HG03442 (cell line): Measurements from ENCODE around the gene GNGT2.
"Not testable (repeated sequence)": the region's sequence is repeated elsewhere in the genome, so short reads cannot be mapped to it uniquely, and the experiment has no call there.

Experiments used
- ATAC-seq: cut with Tn5 transposase; IDR thresholded peaks from one replicate; pipeline ENCODE4 v1.9.1; 2021; ENCODE audit warnings: mild to moderate bottlenecking, moderate library complexity; ENCODE audit not compliant: unreplicated experiment

Gene GNGT2

DNA sequence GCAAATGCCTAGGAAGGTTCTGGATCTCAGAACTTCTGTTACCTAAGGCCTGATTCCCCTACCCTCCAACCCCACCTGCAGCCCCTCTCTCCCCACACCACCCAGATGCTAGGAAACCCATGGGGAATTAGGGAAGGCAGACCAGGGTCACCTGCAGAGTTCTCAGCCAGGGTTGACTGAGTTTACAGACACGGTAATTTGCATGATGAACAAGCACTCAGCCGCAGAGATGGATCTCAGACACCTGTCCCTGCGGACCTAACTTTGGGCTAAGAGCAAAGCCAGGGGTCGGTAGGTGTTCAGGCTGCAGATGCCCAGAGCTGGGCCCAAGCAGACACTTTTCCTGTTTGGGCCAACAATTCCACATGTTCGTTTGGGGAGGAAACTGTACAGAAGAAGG, 3.0 kb upstream of the GNGT2 start:
- no peak for ATAC-seq

DNA sequence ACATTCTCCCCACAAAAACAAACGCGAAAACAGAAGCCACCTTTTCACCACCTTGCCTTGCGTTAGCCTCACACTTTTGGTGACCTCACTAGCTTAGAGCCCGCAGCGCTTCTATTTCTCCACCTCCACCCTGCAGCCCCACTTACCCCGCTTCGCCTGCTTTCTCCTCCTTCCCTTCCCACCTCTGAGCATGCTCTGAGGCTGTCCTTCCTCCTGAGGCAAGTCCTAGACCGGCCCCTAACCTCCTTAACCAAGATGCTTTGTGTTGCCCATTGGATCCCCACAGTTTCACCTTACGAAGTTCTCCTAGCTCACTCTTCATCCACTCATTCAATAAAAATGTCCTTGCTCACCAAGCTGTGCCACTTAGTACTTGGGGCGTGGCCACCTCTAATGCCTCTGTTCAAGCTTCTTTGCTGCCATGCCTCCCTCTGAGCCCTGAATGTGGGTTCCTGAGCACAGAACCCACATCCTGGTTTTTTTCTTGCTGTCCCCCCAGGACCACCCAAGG, 1.3 kb downstream of the GNGT2 start:
- no peak for ATAC-seq

GRCh38 chr17:49204516-49204915, 5.9 kb downstream of the GNGT2 start:
- ATAC-seq: no peak

DNA sequence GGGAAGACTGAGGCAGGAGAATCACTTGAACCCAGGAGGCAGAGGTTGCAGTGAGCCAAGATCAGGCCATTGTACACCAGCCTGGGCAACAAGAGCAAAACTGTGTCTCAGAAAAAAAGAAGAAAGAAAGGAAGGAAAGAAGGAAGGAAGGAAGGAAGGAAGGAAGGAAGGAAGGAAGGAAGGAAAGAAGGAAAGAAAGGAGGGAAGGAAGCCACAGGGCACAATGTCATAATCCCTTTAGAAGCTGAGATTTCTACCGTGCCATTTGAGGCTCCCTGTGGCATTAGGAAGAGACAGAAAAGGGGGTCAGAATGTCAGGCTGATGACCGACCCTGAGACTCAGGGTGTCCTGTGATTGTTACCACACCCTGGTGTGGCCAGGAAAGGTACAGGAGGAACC, 6.6 kb downstream of the GNGT2 start:
- ATAC-seq: no peak

DNA sequence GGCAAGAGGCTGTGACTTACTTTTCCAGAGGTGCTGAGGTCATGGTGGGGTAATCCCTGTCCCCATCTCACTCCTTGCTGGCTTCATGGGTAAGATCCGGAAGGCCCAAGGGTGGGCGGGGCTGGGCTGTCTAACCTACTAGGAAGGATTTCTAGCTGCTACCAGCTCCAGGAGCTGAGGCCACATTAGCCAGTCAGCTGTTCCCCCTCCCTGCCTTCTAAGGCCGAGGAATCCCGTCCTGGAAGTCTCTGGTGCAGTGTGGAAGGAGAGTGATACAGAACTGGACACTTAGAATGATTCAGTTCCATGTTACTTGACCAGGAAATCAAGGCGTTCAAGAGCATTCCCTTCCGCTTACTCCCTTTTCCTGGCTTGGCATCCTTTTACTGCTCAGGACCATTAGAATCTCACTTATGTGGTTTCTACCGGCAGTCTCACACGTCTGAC, 8.9 kb downstream of the GNGT2 start:
- no peak for ATAC-seq

DNA sequence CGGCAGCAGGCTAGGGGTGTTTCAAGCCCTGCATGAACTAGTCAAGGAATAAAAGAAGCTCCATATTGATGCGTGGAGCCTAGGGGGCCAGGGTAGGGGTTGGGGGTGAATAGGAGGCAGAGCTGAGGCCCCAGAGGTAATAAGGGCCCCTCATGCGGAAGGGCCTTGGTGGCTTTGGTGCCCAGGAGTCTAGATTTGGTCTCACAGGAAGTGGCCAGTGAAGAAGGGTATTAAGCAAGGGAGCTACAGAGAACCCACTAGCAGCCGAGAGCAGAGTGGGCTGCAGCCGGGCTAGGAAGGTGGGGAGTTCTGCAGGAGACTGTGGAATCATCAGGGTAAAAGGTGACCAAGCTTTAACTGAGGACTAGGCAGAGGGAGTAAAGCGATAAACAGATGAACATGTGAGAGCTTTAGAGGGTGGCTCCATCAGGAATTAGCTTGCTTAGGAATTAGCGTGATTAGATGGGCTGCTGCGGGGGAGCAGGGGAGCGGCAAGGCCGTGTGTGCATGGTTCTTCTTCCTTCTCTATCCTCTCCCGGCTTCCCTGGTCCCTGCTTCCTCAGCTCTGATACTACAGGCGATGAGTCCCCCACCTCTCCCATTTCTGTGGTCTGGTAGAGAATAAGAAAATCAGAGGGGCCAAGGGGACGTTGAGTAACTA, 9.8 kb downstream of the GNGT2 start:
- ATAC-seq: no peak

DNA sequence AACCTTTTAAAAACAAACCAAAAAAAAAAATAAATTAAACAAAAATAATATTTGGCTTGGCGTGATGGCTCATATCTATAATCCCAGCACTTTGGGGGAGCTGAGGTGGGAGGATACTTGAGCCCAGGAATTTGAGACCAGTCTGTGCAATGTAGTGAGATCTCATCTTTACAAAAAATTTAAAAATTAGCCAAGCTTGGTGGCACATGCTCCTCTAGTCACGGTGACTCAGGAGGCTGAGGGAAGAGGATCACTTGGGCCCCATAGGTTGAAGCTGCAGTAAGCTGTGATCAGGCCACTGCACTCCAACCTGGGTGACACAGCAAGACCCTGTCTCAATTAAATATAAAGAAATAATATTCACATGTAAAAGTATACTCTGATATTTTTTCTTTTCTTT, 12.2 kb downstream of the GNGT2 start:
- no peak for ATAC-seq

DNA sequence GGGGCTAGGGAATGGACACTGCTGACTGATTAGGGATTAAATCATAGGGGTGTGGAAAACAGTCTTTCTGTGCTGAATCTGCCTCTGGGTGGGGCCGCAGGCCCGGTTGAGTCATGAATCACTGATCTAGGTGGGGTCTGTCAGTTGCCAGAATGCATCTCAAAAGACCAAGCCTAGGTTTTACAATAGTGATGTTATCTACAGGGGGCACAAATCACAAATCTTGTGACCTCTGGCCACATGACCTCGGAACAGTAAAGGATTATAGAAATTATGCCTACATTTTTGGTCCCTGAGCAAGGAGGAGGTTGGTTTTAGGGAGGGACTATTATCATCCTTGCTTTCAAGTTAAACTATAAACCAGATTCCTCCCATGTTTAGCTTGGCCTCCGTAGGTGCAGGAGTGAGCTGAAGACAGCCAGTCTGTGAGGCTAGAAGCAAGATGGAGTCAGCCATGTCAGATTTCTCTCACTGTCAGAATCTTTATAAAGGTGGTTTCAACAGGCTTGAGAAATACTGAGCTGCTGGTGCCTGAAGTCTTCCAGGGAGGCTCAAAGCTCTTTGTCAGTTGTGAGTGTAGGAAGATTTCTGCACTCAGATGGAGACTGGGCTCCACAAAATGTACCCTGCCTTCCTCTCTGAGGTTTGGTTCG, 12.9 kb downstream of the GNGT2 start:
- no peak for ATAC-seq

GRCh38 chr17:49196520-49196919, 13.9 kb downstream of the GNGT2 start:
- no peak for ATAC-seq

DNA sequence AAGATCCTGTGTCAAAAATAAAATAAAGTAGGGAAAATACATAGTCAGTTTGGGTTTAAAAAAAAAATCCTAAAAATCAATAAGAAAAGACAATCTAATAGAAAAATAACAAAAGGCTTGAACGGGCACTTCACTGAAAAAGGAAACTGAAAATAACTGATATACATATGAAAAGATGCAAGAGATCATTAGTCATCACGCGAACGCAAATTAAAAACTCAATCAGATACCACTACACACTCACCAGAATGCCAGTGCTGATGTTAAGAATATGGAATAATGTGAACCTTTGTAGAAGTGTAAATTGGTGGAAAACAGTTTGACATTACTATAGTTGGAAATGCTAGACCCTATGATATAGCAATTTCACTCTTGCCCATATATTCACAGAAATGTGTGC, 14.6 kb downstream of the GNGT2 start:
- ATAC-seq: no peak

DNA sequence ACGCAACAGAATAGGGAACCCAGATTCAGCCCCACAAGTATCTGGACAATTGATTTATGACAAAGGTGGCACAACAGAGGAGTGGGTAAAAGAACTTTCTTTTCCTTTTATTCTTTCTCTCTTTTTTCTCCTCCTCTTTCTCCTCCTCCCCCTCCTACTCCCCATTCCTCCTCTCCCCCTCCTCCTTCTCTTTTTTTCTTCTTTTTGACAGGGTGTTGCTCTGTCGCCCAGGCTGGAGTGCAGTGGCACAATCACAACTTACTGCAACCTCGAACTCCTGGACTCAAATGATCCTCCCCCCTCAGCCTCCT, 16.1 kb downstream of the GNGT2 start:
- ATAC-seq: no peak

DNA sequence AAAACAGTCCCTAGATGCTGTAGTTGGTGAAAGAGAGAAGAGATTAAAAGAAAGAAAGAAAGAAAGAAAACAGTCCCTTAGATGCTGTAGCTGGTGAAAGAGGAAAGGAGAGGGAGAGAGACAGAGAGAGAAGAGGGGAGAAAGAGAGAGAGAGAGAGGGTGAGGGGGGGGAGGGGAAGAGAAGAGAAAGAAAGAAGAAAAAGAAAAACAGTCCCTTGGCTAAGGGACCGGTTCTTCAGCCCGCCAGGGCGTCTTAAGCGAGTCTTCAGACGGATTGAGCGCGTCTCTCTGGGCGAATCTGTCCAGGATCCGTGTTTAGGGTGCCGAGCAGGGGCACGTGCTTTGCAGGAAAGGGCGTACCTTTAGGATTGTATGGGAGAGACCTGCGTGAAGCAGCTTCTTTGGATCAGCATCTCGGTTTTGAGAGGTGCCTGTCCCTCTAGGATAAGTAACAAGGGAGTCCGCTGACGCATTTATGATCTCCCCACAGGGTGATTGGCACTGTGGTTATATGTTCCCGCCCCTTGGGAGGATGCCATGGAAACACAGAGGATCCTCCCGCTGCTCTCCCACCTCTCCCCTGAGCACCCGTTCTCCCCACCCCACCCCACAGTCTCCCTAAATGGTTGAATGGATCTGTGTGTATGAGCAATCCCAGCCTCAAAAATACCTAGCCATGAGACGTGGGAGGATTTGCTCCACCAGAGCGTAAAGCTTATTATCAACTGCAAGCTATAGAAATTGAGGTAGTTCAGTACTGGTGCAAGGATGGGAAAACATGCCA, 16.7 kb downstream of the GNGT2 start:
- ATAC-seq: no peak

DNA sequence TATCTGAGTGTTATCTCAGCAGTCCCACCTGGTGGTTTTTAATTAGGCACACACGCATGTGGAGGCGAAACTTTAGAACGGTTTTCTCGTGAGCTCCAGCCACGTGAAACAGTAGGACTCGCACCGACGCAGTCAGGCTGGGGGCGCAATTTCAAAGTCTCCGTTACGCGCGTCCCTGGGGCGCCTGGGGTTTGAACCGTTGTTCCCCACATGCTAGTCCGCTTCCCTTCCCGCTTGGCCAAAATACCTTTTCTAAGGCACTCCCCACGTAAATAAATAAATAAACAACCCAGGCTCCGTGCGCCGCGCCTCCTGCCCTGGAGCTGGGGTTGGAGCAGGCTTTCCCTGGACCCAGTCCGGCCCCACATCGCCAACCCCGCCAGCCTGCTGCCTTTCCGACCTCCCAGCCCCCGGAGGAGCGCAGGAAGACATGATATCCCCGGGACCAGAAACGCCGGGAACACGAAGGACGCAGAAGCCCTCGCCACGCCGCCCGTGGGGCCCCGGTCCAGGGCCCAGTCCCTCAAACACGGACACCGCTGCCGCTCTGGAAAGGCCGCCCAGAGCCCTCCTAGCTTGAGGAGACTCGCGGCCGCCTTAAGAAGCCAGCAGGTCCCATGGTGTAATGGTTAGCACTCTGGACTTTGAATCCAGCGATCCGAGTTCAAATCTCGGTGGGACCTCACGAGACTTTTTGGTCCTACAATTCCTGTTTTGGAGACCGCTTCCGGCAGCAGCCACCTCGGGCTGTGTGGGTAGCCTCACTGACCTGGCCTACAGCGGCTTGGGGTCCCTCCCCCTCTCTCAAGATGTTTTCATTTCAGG, 18.2 kb downstream of the GNGT2 start:
- peak; percentile 28 for ATAC-seq

GRCh38 chr17:49191409-49191916, 18.9 kb downstream of the GNGT2 start:
- no peak for ATAC-seq

DNA sequence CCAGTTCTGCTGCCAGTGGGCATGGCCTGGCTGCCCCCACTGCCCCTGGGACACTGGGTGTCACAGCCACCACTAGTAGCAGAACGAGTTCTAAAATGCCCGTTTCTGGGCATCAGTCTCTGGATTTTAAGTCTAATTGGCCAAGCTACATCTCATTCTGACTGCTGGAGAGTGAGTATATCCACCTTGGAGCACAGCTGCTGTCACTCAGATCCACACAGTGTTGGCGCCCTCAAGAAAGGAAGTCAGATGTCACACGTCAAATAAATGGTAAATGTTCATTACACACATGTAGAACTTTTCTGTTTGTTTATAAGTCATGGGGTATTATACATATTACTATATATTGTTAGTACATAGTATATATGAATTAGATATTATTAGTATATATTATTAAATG, 19.4 kb downstream of the GNGT2 start:
- no peak for ATAC-seq

- ATAC-seq: no peak
These were observed 23.1 kb downstream of the GNGT2 start for GRCh38 chr17:49187301-49187700.

- not testable (repeated sequence) for ATAC-seq
These were observed 25.0 kb downstream of the GNGT2 start for GRCh38 chr17:49185381-49185780.

- ATAC-seq: not testable (repeated sequence)
These were observed 25.9 kb downstream of the GNGT2 start for GRCh38 chr17:49184522-49184921.

DNA sequence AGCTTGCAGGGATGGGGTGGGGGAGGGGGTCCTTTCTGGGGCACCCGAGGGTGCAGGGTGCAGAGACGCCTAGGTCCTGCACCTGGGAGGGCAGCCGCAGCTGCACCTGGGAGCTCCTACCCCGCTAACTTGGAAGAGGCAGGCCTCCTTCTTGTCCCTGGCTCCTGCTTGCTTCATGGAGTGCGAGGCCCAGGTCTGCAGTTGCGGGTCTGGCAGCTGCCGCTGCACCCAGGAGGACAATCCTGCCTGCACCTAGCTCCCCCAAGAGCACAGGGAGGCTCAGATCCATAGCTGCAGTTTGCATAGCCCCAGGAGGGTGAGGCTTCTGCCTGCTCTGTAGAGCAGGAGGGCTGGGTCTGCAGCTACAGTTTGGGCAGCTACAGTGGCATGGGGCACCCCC, 26.6 kb downstream of the GNGT2 start:
- ATAC-seq: no peak

DNA sequence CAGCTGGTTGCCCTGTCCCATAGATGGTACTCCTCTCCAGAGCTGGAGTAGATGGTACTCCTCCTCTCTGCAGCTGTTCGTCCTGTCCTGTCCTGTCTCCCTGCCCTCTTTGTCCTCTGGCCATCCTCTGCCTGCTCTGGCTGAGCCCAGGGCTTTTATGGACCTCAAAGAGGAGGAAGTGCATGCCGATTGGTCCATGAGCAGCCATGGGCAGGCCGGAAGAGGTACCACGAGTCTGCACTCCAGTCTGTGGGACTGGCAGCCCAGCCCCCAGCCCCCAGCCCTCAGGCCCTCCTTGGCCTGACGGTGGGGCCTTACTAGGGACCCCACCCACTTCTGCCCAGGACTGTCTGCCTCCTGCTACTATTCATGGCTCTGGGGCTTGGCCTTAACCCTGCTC, 27.0 kb downstream of the GNGT2 start:
- no peak for ATAC-seq
